Upper lobe of left lung (tissue), 6 donors: ENCODE measurements around the gene EXOC3L4. TPM values are rescaled to one million over a fixed set of nuclear protein-coding genes. Genes with fewer than 3 reads are reported as not detected.

Source experiments
- ATAC-seq, 2 donors: fragments of 200-7000 bp; cut with Tn5 transposase; one replicate each; pipeline ENCODE4 v1.9.1; 2022; ENCODE audit warnings: mild to moderate bottlenecking in 2 of 2, moderate library complexity in 2 of 2; ENCODE audit not compliant: low FRiP score in 2 of 2
- DNase-seq, 2 donors: peaks; one replicate each; pipeline ENCODE4 v3.0.0-alpha.2; 2019 to 2020
- H3K27ac ChIP-seq, 4 donors: fragments of 200-600 bp; sonication (generic); one replicate each; pipeline ENCODE4 v1.5.1; 2016 to 2019
- H3K27me3 ChIP-seq, 4 donors: fragments of 200-600 bp; sonication (generic); one replicate each; pipeline ENCODE4 v1.5.1; 2017 to 2019
- H3K36me3 ChIP-seq, 4 donors: fragments of 200-600 bp; sonication (generic); one replicate each; pipeline ENCODE4 v1.5.1; 2016 to 2019
- H3K4me1 ChIP-seq, 4 donors: fragments of 200-600 bp; sonication (generic); one replicate each; pipeline ENCODE4 v1.5.1; 2018 to 2019
- H3K4me3 ChIP-seq, 4 donors: fragments of 200-600 bp; sonication (generic); one replicate each; pipeline ENCODE4 v1.5.1; 2017 to 2019; ENCODE audit warnings: mild to moderate bottlenecking in 2 of 4, moderate library complexity in 1 of 4
- H3K9me3 ChIP-seq, 4 donors: fragments of 200-600 bp; sonication (generic); one replicate each; pipeline ENCODE4 v1.5.1; 2018 to 2019
- EP300 ChIP-seq, 4 donors: sonication (generic); formaldehyde crosslinking; IDR thresholded peaks; one replicate each; pipeline ENCODE4 v1.5.1; 2017; ENCODE audit warnings: antibody characterized with exemption in 4 of 4, control low read depth in 2 of 4
- POLR2A ChIP-seq, 4 donors: fragments of 450-650 bp; IDR thresholded peaks; one replicate each; pipeline ENCODE4 v1.5.1; 2016 to 2017; ENCODE audit warnings: antibody characterized with exemption in 4 of 4, mild to moderate bottlenecking in 2 of 4
- POLR2AphosphoS5 ChIP-seq, 2 donors: sonication (generic); formaldehyde crosslinking; IDR thresholded peaks; one replicate each; pipeline ENCODE4 v1.5.1; 2017; ENCODE audit warnings: antibody characterized with exemption in 2 of 2
- WGBS, 2 donors: methylation state at CpG; one replicate each; pipeline ENCODE4 v1.1.5; 2017 to 2018; 5-methylcytosine and 5-hydroxymethylcytosine counted together
- total RNA-seq, 6 donors: library from RNA; depleted of rRNA in 4 of 6; stranded (reverse); fragments of >200 nt in 4 of 6; gene quantifications; one replicate each; pipeline versions ENCODE4 v1.1.0 to v1.2.1, GENCODE V29; 2016 to 2021
- TF ChIP-seq, protein P1 (sequence below), 6 experiments: fragments of 450-650 bp in 4 of 6; fragments of 200-600 bp in 2 of 6; sonication (generic) in 2 of 6; IDR thresholded peaks; one replicate each; pipeline ENCODE4 v1.5.1; 2016 to 2019; ENCODE audit warnings: antibody characterized with exemption in 6 of 6
- donor health status: DM: no; HTN: no; CAD: no; lungs with moderate emphysema.
- donor health status: DM: no; HTN: yes; CAD: no; lungs with severe emphysema.

The EXOC3L4 gene
- total RNA-seq, 6 donors from 2014 or later, result 0.30 to 7.6 (median 2.9) TPM

- ATAC-seq (no peak), DNase-seq (no peak)
- 94 to 97% methylated on average over 22 to 25 of the region's 25 CpGs for WGBS, 2 donors
- no peaks in the 10 kb centered on the region for H3K27me3 ChIP-seq
- no peak overlapping the region for H3K4me3 ChIP-seq
- no peaks in the 10 kb centered on the region for H3K9me3 ChIP-seq
- TF ChIP-seq, protein P1, sequence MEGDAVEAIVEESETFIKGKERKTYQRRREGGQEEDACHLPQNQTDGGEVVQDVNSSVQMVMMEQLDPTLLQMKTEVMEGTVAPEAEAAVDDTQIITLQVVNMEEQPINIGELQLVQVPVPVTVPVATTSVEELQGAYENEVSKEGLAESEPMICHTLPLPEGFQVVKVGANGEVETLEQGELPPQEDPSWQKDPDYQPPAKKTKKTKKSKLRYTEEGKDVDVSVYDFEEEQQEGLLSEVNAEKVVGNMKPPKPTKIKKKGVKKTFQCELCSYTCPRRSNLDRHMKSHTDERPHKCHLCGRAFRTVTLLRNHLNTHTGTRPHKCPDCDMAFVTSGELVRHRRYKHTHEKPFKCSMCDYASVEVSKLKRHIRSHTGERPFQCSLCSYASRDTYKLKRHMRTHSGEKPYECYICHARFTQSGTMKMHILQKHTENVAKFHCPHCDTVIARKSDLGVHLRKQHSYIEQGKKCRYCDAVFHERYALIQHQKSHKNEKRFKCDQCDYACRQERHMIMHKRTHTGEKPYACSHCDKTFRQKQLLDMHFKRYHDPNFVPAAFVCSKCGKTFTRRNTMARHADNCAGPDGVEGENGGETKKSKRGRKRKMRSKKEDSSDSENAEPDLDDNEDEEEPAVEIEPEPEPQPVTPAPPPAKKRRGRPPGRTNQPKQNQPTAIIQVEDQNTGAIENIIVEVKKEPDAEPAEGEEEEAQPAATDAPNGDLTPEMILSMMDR (IDR thresholded peaks at IDR 0.05), result no peak
- TF ChIP-seq POLR2A (IDR thresholded peaks at IDR 0.05), result no peak
- TF ChIP-seq POLR2AphosphoS5 (IDR thresholded peaks at IDR 0.05), result no peak
- no peak for TF ChIP-seq EP300 (IDR thresholded peaks at IDR 0.05)
- H3K27ac ChIP-seq, result no peak overlapping the region
- H3K4me1 ChIP-seq, result peaks cover 0 to 26% (median 21%) of the 10 kb centered on the region in 4 donors
- peaks cover 0 to 66% (median 50%) of the 10 kb centered on the region in 4 donors for H3K36me3 ChIP-seq
Measured at GRCh38 chr14:103133210-103134140, 39.0 kb downstream of the EXOC3L4 start.

- no peak for TF ChIP-seq POLR2A (IDR thresholded peaks at IDR 0.05)
- DNase-seq, result no peak
- ATAC-seq, result no peak
- WGBS, 2 donors, result 47 to 60% methylated on average over 2 of the region's 2 CpGs
- Histone ChIP-seq H3K27me3 (peaks cover 0 to 2% (median 0%) of the 10 kb centered on the region in 4 donors), H3K9me3 (no peaks in the 10 kb centered on the region), H3K36me3 (peaks cover 0 to 63% (median 49%) of the 10 kb centered on the region in 4 donors), H3K27ac (no peak overlapping the region), H3K4me1 (peaks cover 7 to 29% (median 26%) of the 10 kb centered on the region in 4 donors), H3K4me3 (no peak overlapping the region)
Measured at GRCh38 chr14:103134405-103134804, 39.9 kb downstream of the EXOC3L4 start.

DNA sequence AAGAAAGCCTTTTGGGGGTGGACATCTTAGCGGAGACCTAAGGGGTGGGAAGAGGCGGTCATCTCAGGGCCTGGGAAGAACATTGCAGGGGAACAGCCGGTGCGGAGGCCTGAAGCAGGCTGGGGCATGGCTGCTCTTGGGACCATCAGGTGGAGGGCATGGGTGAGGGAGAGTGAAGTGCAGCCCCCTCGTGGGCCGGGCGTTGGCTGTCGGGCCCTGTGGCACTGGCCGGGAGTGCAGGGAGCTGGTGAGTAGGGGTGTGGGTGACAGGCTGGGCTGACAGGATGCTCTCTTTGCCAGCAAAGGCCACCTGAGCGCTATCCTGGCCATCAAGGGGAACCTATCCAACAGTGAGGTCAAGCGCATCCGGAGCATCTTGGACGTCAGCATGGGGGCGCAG, 40.4 kb downstream of the EXOC3L4 start:
- H3K4me3 ChIP-seq, result no peak overlapping the region
- no peak for DNase-seq
- 93 to 96% methylated on average over 11 to 14 of the region's 14 CpGs for WGBS, 2 donors
- no peaks in the 10 kb centered on the region for H3K9me3 ChIP-seq
- no peak for ATAC-seq
- peaks cover 7 to 29% (median 26%) of the 10 kb centered on the region in 4 donors for H3K4me1 ChIP-seq
- peaks cover 0 to 60% (median 45%) of the 10 kb centered on the region in 4 donors for H3K36me3 ChIP-seq
- H3K27ac ChIP-seq, result no peak overlapping the region
- H3K27me3 ChIP-seq, result peaks cover 0 to 2% (median 0%) of the 10 kb centered on the region in 4 donors
- no peak for TF ChIP-seq EP300 (IDR thresholded peaks at IDR 0.05)
- no peak for TF ChIP-seq POLR2A (IDR thresholded peaks at IDR 0.05)
- TF ChIP-seq POLR2AphosphoS5 (IDR thresholded peaks at IDR 0.05), result no peak
- TF ChIP-seq, protein P1 (IDR thresholded peaks at IDR 0.05), result no peak

GRCh38 chr14:103135333-103136260, 41.1 kb downstream of the EXOC3L4 start:
- Histone ChIP-seq H3K27ac (no peak overlapping the region), H3K36me3 (peaks cover 0 to 53% (median 38%) of the 10 kb centered on the region in 4 donors), H3K27me3 (peaks cover 0 to 2% (median 0%) of the 10 kb centered on the region in 4 donors), H3K9me3 (no peaks in the 10 kb centered on the region), H3K4me1 (peaks cover 7 to 23% (median 22%) of the 10 kb centered on the region in 4 donors), H3K4me3 (no peak overlapping the region)
- no peak for TF ChIP-seq POLR2A (IDR thresholded peaks at IDR 0.05)
- no peak for TF ChIP-seq POLR2AphosphoS5 (IDR thresholded peaks at IDR 0.05)
- TF ChIP-seq EP300 (IDR thresholded peaks at IDR 0.05), result no peak
- TF ChIP-seq, protein P1 (IDR thresholded peaks at IDR 0.05), result no peak
- no peak for ATAC-seq
- no peak for DNase-seq
- WGBS, 2 donors, result 89 to 91% methylated on average over 15 to 26 of the region's 26 CpGs
